GM12865 (cell line): ENCODE measurements around the gene PNMA1.

ENCODE experiments used
- DNase-seq: peaks from one replicate; pipeline ENCODE4 v3.0.0; 2010; ENCODE audit warnings: low read depth
- H3K4me3 ChIP-seq: 2 replicates; pipeline ENCODE4 v1.5.1; 2011; ENCODE audit warnings: mild to moderate bottlenecking, low read depth, low read length, control low read depth
- CTCF ChIP-seq: IDR thresholded peaks from 2 replicates; pipeline ENCODE4 v1.5.1; 2011; ENCODE audit warnings: low read length, control low read depth, low read depth, inconsistent platforms; ENCODE audit not compliant: insufficient read depth; ENCODE audit errors: missing control alignments

PNMA1 gene

GRCh38 chr14:73696466-73697400 lies 17.5 kb downstream of the PNMA1 start:
- no peak for TF ChIP-seq CTCF
- peak overlapping the region; percentile 44; the same call in 1 of the 2 replicates for H3K4me3 ChIP-seq
- peak; percentile 87 for DNase-seq

DNA sequence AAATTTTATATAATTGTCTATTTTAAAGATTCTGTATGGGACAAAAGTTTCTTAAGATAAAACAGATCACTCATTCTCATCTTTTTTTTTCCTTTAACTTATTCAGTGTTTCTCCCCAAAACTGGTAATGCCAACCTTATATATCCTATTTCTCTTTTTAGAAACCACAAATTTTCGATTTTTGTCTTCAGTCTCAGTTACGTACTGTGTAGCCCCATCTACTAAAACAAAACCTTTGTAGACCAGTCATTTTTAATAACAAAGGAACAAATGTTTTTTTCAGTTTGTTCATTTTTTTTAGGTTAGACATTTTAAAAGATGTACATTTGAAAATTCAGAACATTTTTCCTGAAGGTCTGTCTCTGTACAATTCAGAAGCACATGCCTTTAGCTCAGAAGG lies 18.2 kb downstream of the PNMA1 start:
- peak; percentile 63 for DNase-seq
- H3K4me3 ChIP-seq, result peak overlapping the region; percentile 44; the same call in 1 of the 2 replicates
- no peak for TF ChIP-seq CTCF

- TF ChIP-seq CTCF, result no peak
- no peak overlapping the region for H3K4me3 ChIP-seq
- no peak for DNase-seq
These were observed 19.1 kb downstream of the PNMA1 start for GRCh38 chr14:73695082-73695481.

- H3K4me3 ChIP-seq, result no peak overlapping the region
- no peak for DNase-seq
- TF ChIP-seq CTCF, result no peak
These were observed 20.1 kb downstream of the PNMA1 start for GRCh38 chr14:73694083-73694482.

- no peak overlapping the region for H3K4me3 ChIP-seq
- TF ChIP-seq CTCF, result no peak
- no peak for DNase-seq
These were observed 27.3 kb downstream of the PNMA1 start for GRCh38 chr14:73686901-73687300.

DNA sequence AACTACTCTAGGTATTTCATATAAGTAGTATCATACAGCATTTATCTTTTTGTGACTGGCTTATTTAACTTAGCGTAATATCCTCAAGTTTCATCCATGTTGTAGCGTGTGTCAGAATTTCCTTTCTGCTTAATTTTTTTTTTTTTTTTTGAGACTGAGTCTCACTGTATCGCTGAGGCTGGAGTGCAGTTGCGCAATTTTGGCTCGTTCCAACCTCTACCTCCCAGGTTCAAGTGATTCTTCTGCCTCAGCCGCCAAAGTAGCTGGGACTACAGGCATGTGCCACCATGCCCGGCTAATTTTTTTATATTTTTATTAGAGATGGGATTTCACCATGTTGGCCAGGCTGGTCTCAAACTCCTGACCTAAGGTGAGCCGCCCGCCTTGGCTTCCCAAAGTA lies 28.9 kb downstream of the PNMA1 start:
- no peak for TF ChIP-seq CTCF
- no peak overlapping the region for H3K4me3 ChIP-seq
- no peak for DNase-seq
